Trophoblast cell (in vitro differentiated cells and primary cell): ENCODE results near the gene RBFOX1.

ENCODE experiments used
- DNase-seq, 2 donors: peaks; one replicate each; pipeline ENCODE4 v3.0.0-alpha.2; 2016
- H2AFZ ChIP-seq: 2 replicates; pipeline ENCODE4 v1.6.1; 2013; ENCODE audit warnings: low read length, moderate library complexity, mild to moderate bottlenecking; ENCODE audit not compliant: insufficient read depth, poor library complexity
- H2AK5ac ChIP-seq: 2 replicates; pipeline ENCODE4 v1.6.1; 2013; ENCODE audit warnings: mild to moderate bottlenecking, low read length
- H2BK120ac ChIP-seq: 2 replicates; pipeline ENCODE4 v1.6.1; 2013; ENCODE audit warnings: low read length, mild to moderate bottlenecking, moderate library complexity; ENCODE audit not compliant: insufficient read depth, poor library complexity
- H2BK12ac ChIP-seq: 2 replicates; pipeline ENCODE4 v1.6.1; 2013; ENCODE audit warnings: mild to moderate bottlenecking, low read length, moderate library complexity
- H2BK5ac ChIP-seq: 2 replicates; pipeline ENCODE4 v1.6.1; 2013; ENCODE audit warnings: low read length, low read depth, moderate library complexity, mild to moderate bottlenecking; ENCODE audit not compliant: poor library complexity
- H3K14ac ChIP-seq: 2 replicates; pipeline ENCODE4 v1.6.1; 2013; ENCODE audit warnings: mild to moderate bottlenecking, low read length
- H3K18ac ChIP-seq: 2 replicates; pipeline ENCODE4 v1.6.1; 2013; ENCODE audit warnings: mild to moderate bottlenecking, low read length
- H3K23ac ChIP-seq: 2 replicates; pipeline ENCODE4 v1.6.1; 2013; ENCODE audit warnings: low read length
- H3K27ac ChIP-seq: 2 replicates; pipeline ENCODE4 v1.5.1; 2013; ENCODE audit warnings: low read depth, mild to moderate bottlenecking, inconsistent platforms, low read length, moderate library complexity
- H3K27me3 ChIP-seq: 2 replicates; pipeline ENCODE4 v1.6.1; 2013; ENCODE audit warnings: inconsistent platforms, mild to moderate bottlenecking, low read length, moderate library complexity; ENCODE audit not compliant: insufficient read depth
- H3K36me3 ChIP-seq, 2 experiments: 1 replicate in 1 of 2; 2 replicates in 1 of 2; pipeline ENCODE4 v1.6.1; 2013; ENCODE audit warnings: low read length in 2 of 2, mild to moderate bottlenecking in 2 of 2, moderate library complexity in 1 of 2; ENCODE audit not compliant: insufficient read depth in 2 of 2, control insufficient read depth in 1 of 2
- H3K4ac ChIP-seq: 2 replicates; pipeline ENCODE4 v1.6.1; 2013; ENCODE audit warnings: low read depth, mild to moderate bottlenecking, low read length, moderate library complexity
- H3K4me1 ChIP-seq, 2 experiments: 1 replicate in 1 of 2; 2 replicates in 1 of 2; pipeline ENCODE4 v1.6.1; 2013; ENCODE audit warnings: low read length in 2 of 2, mild to moderate bottlenecking in 2 of 2, moderate library complexity in 1 of 2; ENCODE audit not compliant: insufficient read depth in 2 of 2, control insufficient read depth in 1 of 2
- H3K4me2 ChIP-seq: 2 replicates; pipeline ENCODE4 v1.6.1; 2013; ENCODE audit warnings: inconsistent platforms, mild to moderate bottlenecking, low read length, moderate library complexity
- H3K4me3 ChIP-seq: 2 replicates; pipeline ENCODE4 v1.5.1; 2013; ENCODE audit warnings: mild to moderate bottlenecking, low read depth, low read length, inconsistent platforms
- H3K79me1 ChIP-seq: one replicate; pipeline ENCODE4 v1.6.1; 2013; ENCODE audit warnings: low read length
- H3K79me2 ChIP-seq: 2 replicates; pipeline ENCODE4 v1.6.1; 2013; ENCODE audit warnings: low read length, mild to moderate bottlenecking; ENCODE audit not compliant: control insufficient read depth, insufficient read depth, poor library complexity
- H3K9ac ChIP-seq: 2 replicates; pipeline ENCODE4 v1.6.1; 2013; ENCODE audit warnings: mild to moderate bottlenecking, low read length
- H3K9me3 ChIP-seq: 2 replicates; pipeline ENCODE4 v1.6.1; 2013; ENCODE audit warnings: low read depth, mild to moderate bottlenecking, control low read depth, inconsistent platforms, low read length; ENCODE audit not compliant: insufficient read depth
- H4K12ac ChIP-seq: 2 replicates; pipeline ENCODE4 v1.6.1; 2013; ENCODE audit warnings: low read depth, mild to moderate bottlenecking, low read length, moderate library complexity
- H4K8ac ChIP-seq: 2 replicates; pipeline ENCODE4 v1.6.1; 2013; ENCODE audit warnings: low read depth, mild to moderate bottlenecking, low read length, moderate library complexity
- H4K91ac ChIP-seq: one replicate; pipeline ENCODE4 v1.6.1; 2013; ENCODE audit warnings: low read depth, mild to moderate bottlenecking, low read length, moderate library complexity
- WGBS: extraction: QIAGEN DNeasy Blood & Tissue Kit; methylation state at CpG from one replicate; pipeline ENCODE4 v1.1.7; 2013; ENCODE audit warnings: missing lambda C conversion rate; ENCODE audit not compliant: insufficient read length, insufficient coverage; ENCODE audit errors: extremely low coverage; 5-methylcytosine and 5-hydroxymethylcytosine counted together

RBFOX1 gene

GRCh38 chr16:7423434-7424044, 90.9 kb downstream of the RBFOX1 start:
- Histone ChIP-seq H4K91ac (no peak overlapping the region), H3K36me3 (no peaks in the 10 kb centered on the region), H3K4me2 (no peak overlapping the region), H2AFZ (no peak overlapping the region), H4K12ac (no peak overlapping the region), H3K27ac (no peak overlapping the region), H3K23ac (no peak overlapping the region), H3K9ac (no peak overlapping the region), H3K14ac (no peak overlapping the region), H4K8ac (no peak overlapping the region), H3K27me3 (no peaks in the 10 kb centered on the region), H2AK5ac (no peak overlapping the region), H3K18ac (no peak overlapping the region), H3K9me3 (no peaks in the 10 kb centered on the region), H2BK120ac (no peak overlapping the region), H2BK5ac (no peak overlapping the region), H3K79me1 (no peaks in the 10 kb centered on the region), H3K4me3 (no peak overlapping the region), H3K4ac (no peak overlapping the region), H3K79me2 (no peaks in the 10 kb centered on the region), H3K4me1 (no peaks in the 10 kb centered on the region), H2BK12ac (no peak overlapping the region)
- DNase-seq, result no peak
- WGBS, result no CpG with 5 or more reads among the region's 4 CpGs

GRCh38 chr16:7426161-7426560, 93.5 kb downstream of the RBFOX1 start:
- Histone ChIP-seq H2BK12ac (no peak overlapping the region), H4K91ac (no peak overlapping the region), H3K27ac (no peak overlapping the region), H3K23ac (no peak overlapping the region), H3K14ac (no peak overlapping the region), H4K12ac (no peak overlapping the region), H2BK120ac (no peak overlapping the region), H3K4me3 (no peak overlapping the region), H3K36me3 (no peaks in the 10 kb centered on the region), H4K8ac (no peak overlapping the region), H2AFZ (no peak overlapping the region), H3K18ac (no peak overlapping the region), H3K27me3 (no peaks in the 10 kb centered on the region), H3K79me2 (no peaks in the 10 kb centered on the region), H3K4me1 (no peaks in the 10 kb centered on the region), H2AK5ac (no peak overlapping the region), H3K79me1 (no peaks in the 10 kb centered on the region), H3K9me3 (no peaks in the 10 kb centered on the region), H3K9ac (no peak overlapping the region), H3K4ac (no peak overlapping the region), H2BK5ac (no peak overlapping the region), H3K4me2 (no peak overlapping the region)
- no peak for DNase-seq
- WGBS, result no CpG with 5 or more reads among the region's 5 CpGs

GRCh38 chr16:7431723-7432122, 99.1 kb downstream of the RBFOX1 start:
- no peaks in the 10 kb centered on the region for H3K36me3 ChIP-seq

GRCh38 chr16:7436306-7436705, 103.7 kb downstream of the RBFOX1 start:
- no peak overlapping the region for H3K4me3 ChIP-seq
- no peak for DNase-seq
- H3K4me2 ChIP-seq, result no peak overlapping the region
- H2AK5ac ChIP-seq, result no peak overlapping the region
- H3K18ac ChIP-seq, result no peak overlapping the region
- no peak overlapping the region for H4K8ac ChIP-seq
- WGBS, result no CpG with 5 or more reads among the region's 5 CpGs
- no peak overlapping the region for H4K12ac ChIP-seq
- H2BK5ac ChIP-seq, result no peak overlapping the region
- no peaks in the 10 kb centered on the region for H3K79me2 ChIP-seq
- no peak overlapping the region for H2BK120ac ChIP-seq
- H3K27ac ChIP-seq, result no peak overlapping the region
- H3K4ac ChIP-seq, result no peak overlapping the region
- no peak overlapping the region for H2AFZ ChIP-seq
- no peaks in the 10 kb centered on the region for H3K9me3 ChIP-seq
- H3K79me1 ChIP-seq, result no peaks in the 10 kb centered on the region
- H3K14ac ChIP-seq, result no peak overlapping the region
- no peak overlapping the region for H3K9ac ChIP-seq
- H3K4me1 ChIP-seq, result peaks cover 2% of the 10 kb centered on the region in 2 experiments
- no peak overlapping the region for H3K23ac ChIP-seq
- no peaks in the 10 kb centered on the region for H3K36me3 ChIP-seq
- no peak overlapping the region for H4K91ac ChIP-seq
- no peaks in the 10 kb centered on the region for H3K27me3 ChIP-seq
- H2BK12ac ChIP-seq, result no peak overlapping the region

More at GRCh38 chr16:7431723-7432122, 99.1 kb downstream of the RBFOX1 start:
- no peak overlapping the region for H4K8ac ChIP-seq
- DNase-seq, result no peak
- no peak overlapping the region for H3K18ac ChIP-seq
- H3K79me1 ChIP-seq, result no peaks in the 10 kb centered on the region
- H2BK5ac ChIP-seq, result no peak overlapping the region
- no peak overlapping the region for H4K91ac ChIP-seq
- H2AK5ac ChIP-seq, result no peak overlapping the region
- no peak overlapping the region for H3K23ac ChIP-seq
- no CpG with 5 or more reads among the region's 2 CpGs for WGBS
- H3K27ac ChIP-seq, result no peak overlapping the region
- no peaks in the 10 kb centered on the region for H3K79me2 ChIP-seq
- H2BK120ac ChIP-seq, result no peak overlapping the region
- no peak overlapping the region for H3K4ac ChIP-seq
- H3K27me3 ChIP-seq, result no peaks in the 10 kb centered on the region
- no peaks in the 10 kb centered on the region for H3K9me3 ChIP-seq
- no peak overlapping the region for H2AFZ ChIP-seq
- H4K12ac ChIP-seq, result no peak overlapping the region
- H2BK12ac ChIP-seq, result no peak overlapping the region
- peaks cover 2% of the 10 kb centered on the region in 2 experiments for H3K4me1 ChIP-seq
- no peak overlapping the region for H3K14ac ChIP-seq
- H3K9ac ChIP-seq, result no peak overlapping the region
- H3K4me3 ChIP-seq, result no peak overlapping the region
- no peak overlapping the region for H3K4me2 ChIP-seq
